Measurements from ENCODE around the gene MAP3K14.
"Not testable (repeated sequence)": the region's sequence is repeated elsewhere in the genome, so short reads cannot be mapped to it uniquely, and the experiment has no call there.

Gene MAP3K14
- 89.3 to 117 reads per million in 2 experiments for total RNA-seq

GRCh38 chr17:45316434-45317110, at the start of gene MAP3K14:
Gene MAP3K14 (minus strand): TSS chr17:45317020. CDS start chr17:45290745, 26,275 bp downstream.
- peak; percentile 54 for DNase-seq (ENCODE audit: low read depth)

GRCh38 chr17:45366049-45366448, 49.2 kb upstream of the MAP3K14 start:
- no peak for DNase-seq (ENCODE audit: low read depth)

- no peak for DNase-seq (ENCODE audit: low read depth)
Measured at GRCh38 chr17:45364531-45365390, 47.9 kb upstream of the MAP3K14 start.

GRCh38 chr17:45363498-45363897, 46.7 kb upstream of the MAP3K14 start:
- no peak for DNase-seq (ENCODE audit: low read depth)

GRCh38 chr17:45361976-45362375, 45.2 kb upstream of the MAP3K14 start:
- DNase-seq (ENCODE audit: low read depth), result no peak

GRCh38 chr17:45361451-45361850, 44.6 kb upstream of the MAP3K14 start:
- no peak for DNase-seq (ENCODE audit: low read depth)

GRCh38 chr17:45357364-45357997, 40.7 kb upstream of the MAP3K14 start:
- no peak for DNase-seq (ENCODE audit: low read depth)

- DNase-seq (ENCODE audit: low read depth), result no peak
Measured at GRCh38 chr17:45355087-45355486, 38.3 kb upstream of the MAP3K14 start.

GRCh38 chr17:45353043-45353442, 36.2 kb upstream of the MAP3K14 start:
- no peak for DNase-seq (ENCODE audit: low read depth)

GRCh38 chr17:45351831-45352230, 35.0 kb upstream of the MAP3K14 start:
- DNase-seq (ENCODE audit: low read depth), result no peak

GRCh38 chr17:45347444-45347843, 30.6 kb upstream of the MAP3K14 start:
- DNase-seq (ENCODE audit: low read depth), result no peak

- DNase-seq (ENCODE audit: low read depth), result no peak
Measured at GRCh38 chr17:45346216-45347015, 29.6 kb upstream of the MAP3K14 start.

- DNase-seq (ENCODE audit: low read depth), result no peak
Measured at GRCh38 chr17:45345554-45346215, 28.9 kb upstream of the MAP3K14 start.

GRCh38 chr17:45345246-45345553, 28.4 kb upstream of the MAP3K14 start:
- no peak for DNase-seq (ENCODE audit: low read depth)

GRCh38 chr17:45343967-45344664, 27.3 kb upstream of the MAP3K14 start:
- not testable (repeated sequence) for DNase-seq (ENCODE audit: low read depth)

- DNase-seq (ENCODE audit: low read depth), result no peak
Measured at GRCh38 chr17:45342871-45343526, 26.2 kb upstream of the MAP3K14 start.

GRCh38 chr17:45342306-45342705, 25.5 kb upstream of the MAP3K14 start:
- no peak for DNase-seq (ENCODE audit: low read depth)

- DNase-seq (ENCODE audit: low read depth), result no peak
Measured at GRCh38 chr17:45341533-45342158, 24.8 kb upstream of the MAP3K14 start.

GRCh38 chr17:45339646-45340605, 23.1 kb upstream of the MAP3K14 start:
- DNase-seq (ENCODE audit: low read depth), result no peak

Data from T follicular helper cell (primary cell).